Measurements from ENCODE around the gene SIN3B.

DNA sequence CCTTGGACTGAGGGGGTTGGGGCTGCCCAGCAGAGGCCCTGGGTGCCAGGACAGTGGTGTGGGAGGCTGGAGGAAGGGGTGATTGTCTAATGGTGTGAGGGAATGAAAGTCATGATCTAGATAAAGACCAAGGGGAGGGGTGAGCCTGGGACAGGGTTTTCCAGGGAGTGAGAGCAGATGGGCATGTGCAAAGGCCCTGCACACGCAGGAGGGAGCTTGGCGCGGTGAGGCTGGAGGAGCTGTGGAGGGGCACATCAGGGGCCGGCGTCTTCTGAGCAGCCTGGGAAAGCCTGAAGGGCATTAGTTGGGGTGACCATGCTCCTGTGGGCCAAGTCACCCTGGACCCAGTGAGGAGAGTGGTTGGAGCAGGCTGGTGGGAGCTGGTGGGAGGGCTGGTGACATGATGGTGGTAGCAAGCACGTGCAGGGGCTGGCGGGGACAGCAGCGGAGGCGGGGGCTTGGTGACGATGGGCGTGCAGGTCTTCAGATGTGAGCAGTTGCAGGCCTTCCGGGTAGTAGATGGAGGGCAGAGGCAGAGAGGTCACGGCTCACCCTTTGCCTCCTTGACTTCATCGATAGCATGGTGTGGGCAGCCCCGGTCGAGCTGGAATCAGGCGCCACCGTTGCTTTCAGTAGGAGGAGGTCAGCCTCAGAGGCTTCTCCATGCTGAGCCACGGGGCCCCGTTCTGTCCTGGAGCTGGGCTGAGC is 39.4 kb downstream of the SIN3B start:
- TF ChIP-seq, protein P1, sequence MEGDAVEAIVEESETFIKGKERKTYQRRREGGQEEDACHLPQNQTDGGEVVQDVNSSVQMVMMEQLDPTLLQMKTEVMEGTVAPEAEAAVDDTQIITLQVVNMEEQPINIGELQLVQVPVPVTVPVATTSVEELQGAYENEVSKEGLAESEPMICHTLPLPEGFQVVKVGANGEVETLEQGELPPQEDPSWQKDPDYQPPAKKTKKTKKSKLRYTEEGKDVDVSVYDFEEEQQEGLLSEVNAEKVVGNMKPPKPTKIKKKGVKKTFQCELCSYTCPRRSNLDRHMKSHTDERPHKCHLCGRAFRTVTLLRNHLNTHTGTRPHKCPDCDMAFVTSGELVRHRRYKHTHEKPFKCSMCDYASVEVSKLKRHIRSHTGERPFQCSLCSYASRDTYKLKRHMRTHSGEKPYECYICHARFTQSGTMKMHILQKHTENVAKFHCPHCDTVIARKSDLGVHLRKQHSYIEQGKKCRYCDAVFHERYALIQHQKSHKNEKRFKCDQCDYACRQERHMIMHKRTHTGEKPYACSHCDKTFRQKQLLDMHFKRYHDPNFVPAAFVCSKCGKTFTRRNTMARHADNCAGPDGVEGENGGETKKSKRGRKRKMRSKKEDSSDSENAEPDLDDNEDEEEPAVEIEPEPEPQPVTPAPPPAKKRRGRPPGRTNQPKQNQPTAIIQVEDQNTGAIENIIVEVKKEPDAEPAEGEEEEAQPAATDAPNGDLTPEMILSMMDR (IDR thresholded peaks at IDR 0.05) = no peak
- no peak for TF ChIP-seq EP300 (IDR thresholded peaks at IDR 0.05)
- no peak for TF ChIP-seq POLR2A (IDR thresholded peaks at IDR 0.05)
